Subcutaneous adipose tissue (tissue), 4 donors: ENCODE results near the gene NRN1L. TPM values are rescaled to one million over a fixed set of nuclear protein-coding genes. Genes with fewer than 3 reads are reported as not detected.

ENCODE experiments used
- total RNA-seq, 4 donors: library from RNA; depleted of rRNA; stranded (reverse); fragments of >200 nt; gene quantifications; one replicate each; pipeline ENCODE4 v1.1.0, GENCODE V29; 2016
- TF ChIP-seq, protein P1 (sequence below): fragments of 450-650 bp; IDR thresholded peaks from one replicate; pipeline ENCODE4 v1.5.1; 2016; ENCODE audit warnings: low read depth, mild to moderate bottlenecking, control low read depth, antibody characterized with exemption, moderate library complexity

NRN1L gene
- total RNA-seq, 4 donors from 2014 or later, result 1.3 to 7.2 (median 2.5) TPM; not detected in 1

DNA sequence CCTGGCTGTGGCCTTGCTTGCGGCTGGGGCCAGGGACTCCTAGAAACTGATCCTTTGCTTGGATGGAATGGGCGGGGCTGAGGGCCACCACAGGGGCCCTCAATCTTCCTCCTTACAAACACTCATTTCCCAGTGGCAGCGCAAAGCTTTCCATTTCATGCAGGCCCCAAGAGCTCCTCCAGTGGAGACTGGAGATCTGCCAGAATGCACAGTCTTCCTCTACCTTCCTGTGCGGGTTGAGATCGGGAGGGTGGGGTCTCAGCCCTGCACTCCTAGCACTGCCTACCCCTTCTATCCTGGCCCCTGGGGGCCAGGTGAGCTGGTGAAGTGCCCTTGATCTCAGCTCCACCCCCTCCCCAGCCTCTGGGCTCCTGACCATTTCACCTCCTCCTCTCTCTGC, 1.7 kb downstream of the NRN1L start:
- TF ChIP-seq, protein P1, sequence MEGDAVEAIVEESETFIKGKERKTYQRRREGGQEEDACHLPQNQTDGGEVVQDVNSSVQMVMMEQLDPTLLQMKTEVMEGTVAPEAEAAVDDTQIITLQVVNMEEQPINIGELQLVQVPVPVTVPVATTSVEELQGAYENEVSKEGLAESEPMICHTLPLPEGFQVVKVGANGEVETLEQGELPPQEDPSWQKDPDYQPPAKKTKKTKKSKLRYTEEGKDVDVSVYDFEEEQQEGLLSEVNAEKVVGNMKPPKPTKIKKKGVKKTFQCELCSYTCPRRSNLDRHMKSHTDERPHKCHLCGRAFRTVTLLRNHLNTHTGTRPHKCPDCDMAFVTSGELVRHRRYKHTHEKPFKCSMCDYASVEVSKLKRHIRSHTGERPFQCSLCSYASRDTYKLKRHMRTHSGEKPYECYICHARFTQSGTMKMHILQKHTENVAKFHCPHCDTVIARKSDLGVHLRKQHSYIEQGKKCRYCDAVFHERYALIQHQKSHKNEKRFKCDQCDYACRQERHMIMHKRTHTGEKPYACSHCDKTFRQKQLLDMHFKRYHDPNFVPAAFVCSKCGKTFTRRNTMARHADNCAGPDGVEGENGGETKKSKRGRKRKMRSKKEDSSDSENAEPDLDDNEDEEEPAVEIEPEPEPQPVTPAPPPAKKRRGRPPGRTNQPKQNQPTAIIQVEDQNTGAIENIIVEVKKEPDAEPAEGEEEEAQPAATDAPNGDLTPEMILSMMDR, result no peak

DNA sequence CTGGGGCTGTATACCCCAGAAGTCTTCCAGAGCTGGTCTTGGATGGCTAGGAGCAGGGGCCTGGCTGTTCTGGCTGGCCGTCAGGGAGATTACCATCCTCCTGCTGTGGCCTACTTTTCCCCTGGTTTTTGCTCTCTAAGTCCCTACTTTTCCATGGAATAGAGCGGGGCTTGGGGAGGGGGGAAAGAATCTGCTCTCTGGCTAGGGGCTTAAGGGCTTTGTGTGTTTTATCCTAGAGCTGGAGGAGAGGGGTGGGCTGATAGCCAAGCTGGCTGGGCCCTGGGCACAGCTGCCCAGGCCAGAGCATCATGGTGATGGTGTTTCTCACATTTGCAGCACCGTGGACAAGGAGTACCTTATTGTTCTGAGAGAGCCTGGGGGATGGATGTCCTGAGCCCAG, 3.6 kb downstream of the NRN1L start:
- TF ChIP-seq, protein P1, result no peak

DNA sequence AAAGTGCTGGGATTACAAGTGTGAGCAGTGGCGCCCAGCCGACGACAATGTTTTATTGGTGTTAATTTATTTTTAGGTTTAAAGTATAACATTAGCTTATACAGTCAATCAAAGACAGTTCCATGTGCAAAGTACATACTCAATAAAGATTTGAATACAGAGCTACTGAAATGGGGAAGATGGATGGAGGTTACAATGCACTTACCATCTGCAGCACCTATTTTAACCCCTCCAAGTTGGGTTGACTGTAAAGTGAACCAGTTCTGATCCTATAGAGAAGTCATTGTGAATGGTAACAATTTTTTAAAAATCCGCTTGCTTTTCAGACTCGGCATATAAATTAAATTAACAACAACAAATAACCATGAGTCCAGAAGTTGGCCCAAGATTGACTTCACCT, 7.7 kb downstream of the NRN1L start:
- TF ChIP-seq, protein P1, result no peak

DNA sequence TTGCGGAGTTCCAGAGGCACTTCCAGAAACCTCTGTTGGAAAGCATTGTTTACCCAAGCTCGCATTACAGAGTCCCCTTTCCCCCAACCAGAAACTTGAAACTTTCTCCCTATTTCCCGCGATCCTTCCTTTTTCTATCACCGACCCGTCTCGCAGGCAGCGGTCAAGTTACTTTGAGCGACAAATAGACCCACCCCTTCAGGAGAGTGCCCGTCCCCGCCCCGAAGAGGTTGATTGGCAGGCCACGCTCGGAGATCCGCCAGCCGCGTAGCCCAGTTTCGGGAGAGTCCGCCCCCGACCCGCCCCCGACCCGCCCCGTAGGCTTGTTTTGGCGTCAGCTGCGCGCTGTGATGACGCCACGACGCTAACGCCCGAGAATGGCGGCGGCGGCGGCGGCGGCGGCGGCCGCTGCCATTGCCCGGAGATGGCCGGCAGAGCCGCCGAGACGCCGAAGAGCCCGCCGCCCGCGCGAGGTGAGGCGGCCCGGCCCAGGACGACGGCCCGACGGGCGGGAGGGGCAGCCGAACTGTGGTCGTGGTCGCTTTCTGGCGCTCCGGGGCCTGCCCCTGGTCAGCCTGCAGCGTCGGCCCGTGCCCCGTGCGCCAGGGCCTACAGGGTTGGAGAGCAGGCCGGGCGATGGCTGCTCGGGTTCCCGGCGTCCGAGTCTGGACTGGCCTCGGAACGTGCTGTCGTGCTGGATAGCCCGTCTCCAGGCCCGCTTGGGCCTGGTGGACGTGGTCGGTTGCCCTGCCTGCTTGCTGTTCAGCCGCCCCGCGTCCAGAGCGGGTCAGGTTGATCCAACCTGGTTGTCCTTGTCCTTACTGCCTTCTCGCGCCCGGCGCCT, 8.4 kb downstream of the NRN1L start, which contains the start of gene PSKH1:
PSKH1 (plus strand) TSS at position 356 of the 844 bp plus-strand sequence. CDS start 15,496 bp downstream, outside the sequence.
- TF ChIP-seq, protein P1, result no peak

DNA sequence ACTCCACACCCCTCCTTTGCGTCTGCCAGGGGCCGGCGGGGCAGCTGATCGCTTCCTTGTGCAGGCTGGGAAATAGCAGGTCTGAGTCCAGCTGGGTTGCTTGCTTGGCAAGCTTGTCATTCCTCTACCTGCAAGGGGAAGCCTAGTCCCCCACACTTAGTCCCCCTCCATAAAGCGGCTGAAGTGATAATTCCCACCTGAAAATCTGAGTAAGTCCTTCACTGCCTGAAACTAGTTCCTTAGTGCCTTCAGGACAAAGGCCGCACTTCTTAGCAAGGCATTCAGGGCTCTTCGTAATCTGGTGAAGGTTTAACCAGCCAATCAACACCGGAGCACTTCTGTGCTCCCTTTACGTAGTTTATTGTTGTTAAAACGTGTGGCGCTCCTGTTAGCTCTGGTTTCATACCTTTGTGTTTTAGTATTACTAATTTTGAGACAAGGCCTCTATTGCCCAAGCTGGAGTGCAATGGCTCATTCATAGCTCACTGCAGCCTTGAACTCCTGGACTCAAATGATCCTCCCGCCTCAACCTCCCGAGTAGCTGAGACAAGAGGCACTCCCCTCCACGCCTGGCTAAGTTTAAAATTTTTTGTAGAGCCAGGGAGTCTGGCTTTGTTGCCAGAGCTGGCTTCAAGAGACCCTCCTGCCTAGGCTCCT, 9.2 kb downstream of the NRN1L start:
- TF ChIP-seq, protein P1, result no peak

DNA sequence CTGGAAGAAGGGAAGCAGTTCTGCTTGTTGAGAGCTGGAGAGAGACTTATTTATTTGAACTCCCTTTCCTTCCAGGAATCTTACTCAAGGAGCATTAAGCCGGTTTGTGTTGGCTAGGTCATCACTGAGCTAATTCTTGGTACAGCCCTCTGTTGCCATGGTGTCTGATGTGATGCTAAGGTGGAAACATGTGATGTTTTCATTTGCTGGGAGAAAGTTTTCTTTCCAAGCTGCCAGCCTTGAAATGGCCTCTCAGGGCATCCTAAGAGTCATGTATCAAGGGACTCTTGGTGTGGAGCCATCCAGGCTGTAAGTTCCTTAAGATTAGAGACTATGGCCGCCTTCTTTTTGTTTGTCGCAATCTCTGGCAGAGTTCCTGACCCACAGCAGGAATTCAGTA, 12.5 kb downstream of the NRN1L start:
- TF ChIP-seq, protein P1, result no peak

DNA sequence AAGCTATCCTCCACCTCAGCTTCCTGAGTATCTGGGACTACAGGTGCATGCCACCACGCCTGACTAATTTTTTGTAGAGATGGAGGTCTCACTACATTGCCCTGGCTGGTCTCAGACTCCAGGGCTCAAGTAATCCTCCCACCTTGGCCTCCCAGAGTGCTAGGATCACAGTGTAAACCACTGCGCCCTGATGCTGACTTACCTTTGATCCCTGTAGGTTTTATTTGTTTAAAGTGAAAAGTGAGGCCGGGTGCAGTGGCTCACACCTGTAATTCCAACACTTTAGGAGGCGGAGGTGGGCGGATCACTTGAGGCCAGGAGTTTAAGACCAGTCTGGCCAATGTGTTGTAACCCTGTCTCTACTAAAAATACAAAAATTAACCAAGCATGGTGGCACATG, 17.0 kb downstream of the NRN1L start:
- TF ChIP-seq, protein P1, result no peak
